GM12873 (cell line): ENCODE data around the gene SH3YL1.

Source experiments
- TF ChIP-seq, protein P1 (sequence below): IDR thresholded peaks from 2 replicates; pipeline ENCODE4 v1.5.1; 2012; ENCODE audit warnings: low read depth, mild to moderate bottlenecking, moderate library complexity, low read length, control low read depth; ENCODE audit not compliant: insufficient read depth; ENCODE audit errors: missing control alignments

SH3YL1 gene

GRCh38 chr2:211486-212184 lies 52.2 kb downstream of the SH3YL1 start:
- TF ChIP-seq, protein P1, sequence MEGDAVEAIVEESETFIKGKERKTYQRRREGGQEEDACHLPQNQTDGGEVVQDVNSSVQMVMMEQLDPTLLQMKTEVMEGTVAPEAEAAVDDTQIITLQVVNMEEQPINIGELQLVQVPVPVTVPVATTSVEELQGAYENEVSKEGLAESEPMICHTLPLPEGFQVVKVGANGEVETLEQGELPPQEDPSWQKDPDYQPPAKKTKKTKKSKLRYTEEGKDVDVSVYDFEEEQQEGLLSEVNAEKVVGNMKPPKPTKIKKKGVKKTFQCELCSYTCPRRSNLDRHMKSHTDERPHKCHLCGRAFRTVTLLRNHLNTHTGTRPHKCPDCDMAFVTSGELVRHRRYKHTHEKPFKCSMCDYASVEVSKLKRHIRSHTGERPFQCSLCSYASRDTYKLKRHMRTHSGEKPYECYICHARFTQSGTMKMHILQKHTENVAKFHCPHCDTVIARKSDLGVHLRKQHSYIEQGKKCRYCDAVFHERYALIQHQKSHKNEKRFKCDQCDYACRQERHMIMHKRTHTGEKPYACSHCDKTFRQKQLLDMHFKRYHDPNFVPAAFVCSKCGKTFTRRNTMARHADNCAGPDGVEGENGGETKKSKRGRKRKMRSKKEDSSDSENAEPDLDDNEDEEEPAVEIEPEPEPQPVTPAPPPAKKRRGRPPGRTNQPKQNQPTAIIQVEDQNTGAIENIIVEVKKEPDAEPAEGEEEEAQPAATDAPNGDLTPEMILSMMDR: no peak

- TF ChIP-seq, protein P1: no peak
These were observed 53.2 kb downstream of the SH3YL1 start for GRCh38 chr2:210660-211059.

DNA sequence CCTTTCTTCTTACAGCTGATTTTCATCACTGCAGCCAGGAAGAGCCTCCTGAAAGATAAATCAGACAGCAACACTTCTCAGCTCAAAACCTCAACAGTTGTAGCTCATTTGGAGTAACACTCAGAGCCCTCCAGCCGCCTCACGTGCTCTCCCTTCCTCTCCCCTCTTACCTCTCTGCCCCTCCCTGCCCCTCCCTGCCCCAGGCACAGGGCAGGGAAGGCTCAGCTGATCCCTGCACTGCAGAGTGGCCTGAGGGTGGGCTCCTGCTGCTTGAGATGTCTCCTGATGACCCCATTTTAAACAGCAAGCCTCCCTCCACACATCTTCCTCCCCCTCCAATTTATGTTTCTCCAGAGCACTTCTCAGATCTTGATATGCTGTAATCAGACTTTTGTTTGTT lies 54.4 kb downstream of the SH3YL1 start:
- TF ChIP-seq, protein P1: no peak

GRCh38 chr2:208335-208734 lies 55.5 kb downstream of the SH3YL1 start:
- TF ChIP-seq, protein P1: no peak

- TF ChIP-seq, protein P1: no peak
These were observed 59.8 kb downstream of the SH3YL1 start for GRCh38 chr2:203984-204383.

DNA sequence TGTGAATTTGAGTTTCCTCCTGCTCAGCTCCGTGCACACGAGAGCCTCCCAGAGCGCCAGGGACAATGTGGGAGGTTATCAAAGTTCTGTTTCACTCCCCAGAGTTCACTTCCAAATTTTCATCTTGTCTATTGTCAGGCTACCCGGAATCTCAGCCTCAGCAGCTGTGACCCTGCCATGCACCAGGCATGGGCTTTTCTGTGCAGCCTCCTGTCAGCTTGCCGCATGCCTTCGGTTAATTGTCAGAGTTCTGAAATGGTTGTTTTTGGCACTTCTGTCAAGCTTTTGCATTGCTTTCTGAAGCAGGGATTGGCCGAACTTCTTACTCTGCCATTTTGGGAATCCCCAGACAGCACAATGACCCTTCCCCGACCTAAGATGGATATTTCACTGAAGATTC lies 60.4 kb downstream of the SH3YL1 start:
- TF ChIP-seq, protein P1: no peak

DNA sequence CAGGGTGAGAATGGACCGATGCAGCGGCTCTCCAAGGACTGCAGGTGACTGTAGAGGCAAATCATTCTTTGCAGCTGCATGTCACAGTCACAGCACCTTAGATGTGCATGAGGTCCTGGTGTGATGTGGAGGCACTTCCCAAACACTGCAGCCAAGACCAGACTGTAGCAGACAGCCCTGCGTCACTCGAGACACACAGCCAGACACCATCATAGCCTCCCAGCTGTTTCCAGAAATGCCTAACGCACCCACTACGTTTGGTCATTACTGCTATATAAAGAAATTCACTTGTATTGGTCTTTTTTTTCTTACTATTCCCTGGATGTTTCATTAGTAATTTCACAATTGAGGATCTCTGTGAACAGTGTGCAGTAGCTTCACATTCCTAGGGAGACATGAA lies 60.9 kb downstream of the SH3YL1 start:
- TF ChIP-seq, protein P1: no peak
